ENCODE measurements around the gene SHD. TPM values are rescaled to one million over a fixed set of nuclear protein-coding genes. Genes with fewer than 3 reads are reported as not detected.
A peak's percentile ranks its signal among the peaks of the same experiment; 100 is the strongest.

SHD gene
- total and polyA plus RNA-seq, 9 of the 15 experiments (the other 6 are each of a cell fraction or from before 2014, with no cell fraction given) = 0.05 to 0.62 (median 0.15) TPM; not detected in 5

DNA sequence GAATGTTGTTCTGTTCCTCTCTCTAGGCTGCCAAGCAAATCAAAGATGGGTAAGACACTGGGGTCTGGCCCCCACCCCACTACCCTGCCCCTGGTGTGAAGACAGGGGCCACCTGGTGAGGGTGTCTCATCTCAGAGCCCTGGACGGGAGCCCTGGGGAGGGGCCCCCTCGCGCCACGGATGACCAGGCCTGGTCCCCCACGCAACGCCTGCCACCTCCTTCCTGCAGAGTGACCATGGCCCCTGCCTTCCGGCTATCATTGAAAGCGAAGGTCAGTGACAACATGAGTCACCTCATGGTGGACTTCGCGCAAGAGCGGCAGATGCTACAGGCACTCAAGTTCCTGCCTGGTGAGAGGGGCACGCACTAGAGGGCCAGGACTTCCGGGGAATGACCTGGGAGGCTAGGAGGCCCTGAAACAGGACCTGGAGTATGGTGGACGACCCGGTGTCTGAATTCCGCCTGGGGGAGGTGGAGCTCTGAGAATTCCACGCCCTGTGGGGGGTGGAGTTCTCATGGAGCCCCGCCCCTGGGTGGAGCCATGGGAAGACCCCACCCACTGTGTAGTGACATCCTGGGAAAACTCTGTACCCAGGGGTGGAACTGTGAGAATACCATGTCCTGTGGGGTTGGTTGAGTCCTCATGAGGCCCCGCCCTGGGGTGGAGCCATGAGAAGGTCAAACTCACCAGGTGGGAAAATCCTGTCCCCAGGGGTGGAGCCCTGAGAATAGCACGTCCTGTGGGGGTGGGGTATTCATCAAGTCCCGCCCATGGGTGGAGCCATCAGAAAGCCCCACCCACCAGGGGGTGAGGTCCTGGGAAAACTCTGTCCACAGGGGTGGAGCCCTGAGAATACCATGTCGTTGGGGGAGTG, 31.4 kb downstream of the SHD start (continued):
- peak; percentile 23; the same call in 1 of the 2 replicates for TF ChIP-seq ZKSCAN8 (CRISPR knock-in tag; IDR thresholded peaks at IDR 0.05)
- TF ChIP-seq, protein P1, sequence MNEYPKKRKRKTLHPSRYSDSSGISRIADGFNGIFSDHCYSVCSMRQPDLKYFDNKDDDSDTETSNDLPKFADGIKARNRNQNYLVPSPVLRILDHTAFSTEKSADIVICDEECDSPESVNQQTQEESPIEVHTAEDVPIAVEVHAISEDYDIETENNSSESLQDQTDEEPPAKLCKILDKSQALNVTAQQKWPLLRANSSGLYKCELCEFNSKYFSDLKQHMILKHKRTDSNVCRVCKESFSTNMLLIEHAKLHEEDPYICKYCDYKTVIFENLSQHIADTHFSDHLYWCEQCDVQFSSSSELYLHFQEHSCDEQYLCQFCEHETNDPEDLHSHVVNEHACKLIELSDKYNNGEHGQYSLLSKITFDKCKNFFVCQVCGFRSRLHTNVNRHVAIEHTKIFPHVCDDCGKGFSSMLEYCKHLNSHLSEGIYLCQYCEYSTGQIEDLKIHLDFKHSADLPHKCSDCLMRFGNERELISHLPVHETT (CRISPR knock-in tag; conservative IDR thresholded peaks at IDR 0.05 in 1 of 2, IDR thresholded peaks at IDR 0.05 in 1 of 2) = 0 out of 4 replicates have a peak, but pooled peaks of 1 of the 2 experiments have one; percentile 56
- no peak for TF ChIP-seq ZNF3 (CRISPR knock-in tag; IDR thresholded peaks at IDR 0.05)
- 0 out of 4 replicates have a peak, but pooled peaks of 1 of the 2 experiments have one; percentile 20 for TF ChIP-seq TRIM24 (IDR thresholded peaks at IDR 0.05)
- TF ChIP-seq ZEB2 (IDR thresholded peaks at IDR 0.05) = no peak
- TF ChIP-seq, protein P2, sequence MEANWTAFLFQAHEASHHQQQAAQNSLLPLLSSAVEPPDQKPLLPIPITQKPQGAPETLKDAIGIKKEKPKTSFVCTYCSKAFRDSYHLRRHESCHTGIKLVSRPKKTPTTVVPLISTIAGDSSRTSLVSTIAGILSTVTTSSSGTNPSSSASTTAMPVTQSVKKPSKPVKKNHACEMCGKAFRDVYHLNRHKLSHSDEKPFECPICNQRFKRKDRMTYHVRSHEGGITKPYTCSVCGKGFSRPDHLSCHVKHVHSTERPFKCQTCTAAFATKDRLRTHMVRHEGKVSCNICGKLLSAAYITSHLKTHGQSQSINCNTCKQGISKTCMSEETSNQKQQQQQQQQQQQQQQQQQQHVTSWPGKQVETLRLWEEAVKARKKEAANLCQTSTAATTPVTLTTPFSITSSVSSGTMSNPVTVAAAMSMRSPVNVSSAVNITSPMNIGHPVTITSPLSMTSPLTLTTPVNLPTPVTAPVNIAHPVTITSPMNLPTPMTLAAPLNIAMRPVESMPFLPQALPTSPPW (CRISPR knock-in tag; IDR thresholded peaks at IDR 0.05) = peak; percentile 38
- no peak for TF ChIP-seq CEBPB (tag; IDR thresholded peaks at IDR 0.05)
- TF ChIP-seq NELFE (IDR thresholded peaks at IDR 0.05; ENCODE audit: insufficient read depth, insufficient read length) = no peak
- TF ChIP-seq TBP (optimal IDR thresholded peaks at IDR 0.05; ENCODE audit: low read depth, low read length) = peak; percentile 58
- no peak for TF ChIP-seq SAFB (IDR thresholded peaks at IDR 0.05; ENCODE audit: borderline replicate concordance, low read depth, low read length)
- TF ChIP-seq PHF21A (IDR thresholded peaks at IDR 0.05; ENCODE audit: borderline replicate concordance, low read depth) = no peak
- TF ChIP-seq ZNF316 (IDR thresholded peaks at IDR 0.05) = no peak
- TF ChIP-seq MTF1 (CRISPR knock-in tag; IDR thresholded peaks at IDR 0.05; ENCODE audit: borderline replicate concordance) = no peak
- no peak for TF ChIP-seq ZC3H11A (IDR thresholded peaks at IDR 0.05; ENCODE audit: low read depth, low read length)
- TF ChIP-seq JUNB (CRISPR knock-in tag; conservative IDR thresholded peaks at IDR 0.05) = no peak
- peak; percentile 49 for TF ChIP-seq CREM (IDR thresholded peaks at IDR 0.05; ENCODE audit: low read depth)
- TF ChIP-seq, protein P3, sequence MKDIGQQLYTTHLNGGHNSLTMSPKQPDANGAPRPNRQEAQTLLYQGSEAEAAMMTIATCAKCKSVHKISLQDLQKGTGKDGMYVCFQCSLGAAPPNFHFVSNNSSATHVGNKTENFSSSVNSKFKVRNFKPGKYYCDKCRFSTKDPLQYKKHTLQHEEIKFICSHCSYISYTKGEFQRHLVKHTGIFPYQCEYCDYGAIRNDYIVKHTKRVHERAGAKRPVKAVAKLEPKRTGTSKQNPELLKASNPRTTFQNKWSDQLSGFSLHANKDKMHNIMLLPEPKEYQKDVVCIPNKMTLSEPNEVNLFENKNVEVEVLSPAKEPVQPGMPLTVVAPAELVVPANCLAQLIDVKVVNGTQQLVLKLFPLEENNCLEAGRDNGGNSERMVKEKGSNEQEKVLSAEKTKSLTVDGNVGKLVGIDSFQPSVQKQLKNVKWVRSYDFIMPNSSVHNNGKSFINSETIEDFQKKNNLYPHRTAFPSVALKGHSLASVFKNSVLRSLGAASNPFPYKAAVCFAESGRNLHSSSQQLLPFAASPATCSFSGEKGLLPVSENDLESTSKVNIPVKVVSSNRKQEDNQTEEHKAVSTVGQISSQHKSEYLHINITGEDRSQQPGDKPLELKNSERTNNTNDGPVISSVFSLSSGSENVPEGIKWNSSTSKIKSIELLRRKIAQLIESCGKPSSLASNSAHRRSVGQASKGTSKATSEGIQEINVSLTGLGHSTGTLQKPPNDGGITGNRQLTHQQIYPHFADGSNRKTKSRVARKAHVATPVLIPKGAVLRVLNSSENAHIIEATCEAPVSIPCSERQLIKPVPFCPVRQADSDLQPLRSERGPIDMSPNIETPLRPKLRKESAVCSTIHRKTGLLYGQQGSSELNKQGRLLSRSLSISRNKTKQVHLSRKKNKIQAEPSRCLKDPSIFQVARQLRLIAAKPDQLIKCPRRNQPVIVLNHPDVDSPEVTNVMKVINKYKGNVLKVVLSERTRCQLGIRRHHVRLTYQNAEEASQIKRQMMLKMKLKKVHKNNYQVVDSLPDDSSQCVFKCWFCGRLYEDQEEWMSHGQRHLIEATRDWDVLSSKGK (CRISPR knock-in tag; IDR thresholded peaks at IDR 0.05) = no peak
- no peak for TF ChIP-seq SIRT6 (IDR thresholded peaks at IDR 0.05; ENCODE audit: low read depth, low read length)
- no peak for TF ChIP-seq ZNF184 (CRISPR knock-in tag; IDR thresholded peaks at IDR 0.05)
- TF ChIP-seq RAD51 (IDR thresholded peaks at IDR 0.05; ENCODE audit: borderline replicate concordance, low read depth) = no peak
- TF ChIP-seq SUPT5H (IDR thresholded peaks at IDR 0.05) = peak; percentile 87
- TF ChIP-seq MTA2 (IDR thresholded peaks at IDR 0.05; ENCODE audit: low read depth) = no peak
- TF ChIP-seq TEAD1 (CRISPR knock-in tag; IDR thresholded peaks at IDR 0.05) = peak in 1 of 2 experiments; percentile 86; a peak in 1 of 4 replicates
